Purkinje cell (primary cell): ENCODE data around the gene SERPINC1. TPM values are rescaled to one million over a fixed set of nuclear protein-coding genes. Genes with fewer than 3 reads are reported as not detected.

Experiments used
- polyA plus RNA-seq: library from polyadenylated mRNA; unstranded; fragments of >200 nt; fragmentation: Nextera tagmentation; gene quantifications from 2 replicates; pipeline ENCODE4 v1.2.1, GENCODE V29; 2014

The SERPINC1 gene
- not detected in 2 replicates for polyA plus RNA-seq

GRCh38 chr1:173917149-173917548 lies at the start of gene SERPINC1:
SERPINC1 (minus strand) TSS chr1:173917327; CDS start chr1:173917259, 68 bp downstream.

GRCh38 chr1:173868266-173869020 lies 48.7 kb downstream of the SERPINC1 start, which contains the start of gene ZBTB37:
ZBTB37 (plus strand) TSS chr1:173868380; CDS start chr1:173870226, 1,846 bp downstream.

GRCh38 chr1:173867753-173868265 lies 49.3 kb downstream of the SERPINC1 start, which contains the start of gene GAS5:
GAS5 (minus strand) TSS chr1:173867989.

Other genes with a start within 250 kb of the SERPINC1 start
- gene ANKRD45, start 247.5 kb downstream of the SERPINC1 start, polyA plus RNA-seq: 3.6 and 6.0 TPM in 2 replicates
- gene KLHL20, start 202.3 kb downstream of the SERPINC1 start, polyA plus RNA-seq: 16.8 and 29.7 TPM in 2 replicates
- 5.3 and 6.8 TPM in 2 replicates for gene DARS2, start 92.7 kb downstream of the SERPINC1 start, polyA plus RNA-seq
- gene CENPL, start 92.4 kb downstream of the SERPINC1 start, polyA plus RNA-seq: 0.90 and 1.2 TPM in 2 replicates
- 192 and 225 TPM in 2 replicates for gene GAS5, start 49.3 kb downstream of the SERPINC1 start, polyA plus RNA-seq
- gene ZBTB37, start 48.9 kb downstream of the SERPINC1 start, polyA plus RNA-seq: 0.59 and 1.5 TPM in 2 replicates
- gene RC3H1, start 105.0 kb upstream of the SERPINC1 start, polyA plus RNA-seq: 8.2 and 8.8 TPM in 2 replicates
- 12.8 and 16.4 TPM in 2 replicates for gene RABGAP1L, start 242.2 kb upstream of the SERPINC1 start, polyA plus RNA-seq